Smooth muscle cell (in vitro differentiated cells): ENCODE data around the gene SLC25A25. TPM values are rescaled to one million over a fixed set of nuclear protein-coding genes. Genes with fewer than 3 reads are reported as not detected.
"Not testable (repeated sequence)": the region's sequence is repeated elsewhere in the genome, so short reads cannot be mapped to it uniquely, and the experiment has no call there.

Experiments used
- DNase-seq: peaks from one replicate; lab custom pipeline; 2025; ENCODE audit not compliant: unreplicated experiment; lab: John Stamatoyannopoulos, UW
- H2AFZ ChIP-seq: fragments of 200-600 bp; sonication (generic); 2 replicates; pipeline ENCODE4 v1.6.0; 2016; ENCODE audit warnings: antibody characterized with exemption, low read depth, mild to moderate bottlenecking
- H3F3A ChIP-seq: fragments of 200-600 bp; sonication (generic); 2 replicates; pipeline ENCODE4 v1.6.0; 2017; ENCODE audit warnings: antibody characterized with exemption, low read depth
- H3K27ac ChIP-seq: fragments of 200-600 bp; sonication (generic); 2 replicates; pipeline ENCODE4 v1.5.1; 2016; ENCODE audit warnings: low read depth, mild to moderate bottlenecking
- H3K27me3 ChIP-seq: fragments of 200-600 bp; sonication (generic); 2 replicates; pipeline ENCODE4 v1.6.1; 2016; ENCODE audit warnings: low read depth, mild to moderate bottlenecking
- H3K36me3 ChIP-seq: fragments of 200-600 bp; sonication (generic); 2 replicates; pipeline ENCODE4 v1.5.1; 2016; ENCODE audit warnings: low read depth
- H3K4me1 ChIP-seq: fragments of 200-600 bp; sonication (generic); 2 replicates; pipeline ENCODE4 v1.5.1; 2016; ENCODE audit warnings: low read depth
- H3K4me2 ChIP-seq: fragments of 200-600 bp; sonication (generic); 2 replicates; pipeline ENCODE4 v1.6.0; 2016; ENCODE audit warnings: mild to moderate bottlenecking
- H3K4me3 ChIP-seq: fragments of 200-600 bp; sonication (generic); 2 replicates; pipeline ENCODE4 v1.5.1; 2016; ENCODE audit warnings: mild to moderate bottlenecking
- H3K79me2 ChIP-seq: fragments of 200-600 bp; sonication (generic); 2 replicates; pipeline ENCODE4 v1.6.0; 2016; ENCODE audit warnings: low read depth, mild to moderate bottlenecking
- H3K9ac ChIP-seq: fragments of 200-600 bp; sonication (generic); 2 replicates; pipeline ENCODE4 v1.6.0; 2016; ENCODE audit warnings: low read depth
- H3K9me3 ChIP-seq: fragments of 200-600 bp; sonication (generic); replicated peaks from 2 replicates; pipeline ENCODE4 v1.5.1; 2016; ENCODE audit warnings: low read depth
- H4K20me1 ChIP-seq: fragments of 200-600 bp; sonication (generic); 2 replicates; pipeline ENCODE4 v1.6.0; 2016; ENCODE audit warnings: low read depth
- WGBS: methylation state at CpG from one replicate; pipeline ENCODE4 v1.1.7; 2016; ENCODE audit warnings: low lambda C conversion rate; 5-methylcytosine and 5-hydroxymethylcytosine counted together
- polyA plus RNA-seq: library from polyadenylated mRNA; unstranded; fragments of >200 nt; fragmentation: Nextera tagmentation; extraction: Ambion mirVana; gene quantifications from 2 replicates; pipeline ENCODE4 v1.2.1, GENCODE V29; 2016
- total RNA-seq: library from RNA; depleted of rRNA; stranded (reverse); fragments of >200 nt; gene quantifications from 2 replicates; pipeline ENCODE4 v1.2.3, GENCODE V29; 2014
- TF ChIP-seq, protein P1 (sequence below): fragments of 200-600 bp; sonication (generic); IDR thresholded peaks from 2 replicates; pipeline ENCODE4 v1.5.1; 2017; ENCODE audit warnings: borderline replicate concordance, mild to moderate bottlenecking, antibody characterized with exemption; ENCODE audit not compliant: insufficient read depth, poor library complexity, severe bottlenecking

The SLC25A25 gene
- total and polyA plus RNA-seq, 2 experiments from 2014 or later = 15.7 to 20.5 TPM

DNA sequence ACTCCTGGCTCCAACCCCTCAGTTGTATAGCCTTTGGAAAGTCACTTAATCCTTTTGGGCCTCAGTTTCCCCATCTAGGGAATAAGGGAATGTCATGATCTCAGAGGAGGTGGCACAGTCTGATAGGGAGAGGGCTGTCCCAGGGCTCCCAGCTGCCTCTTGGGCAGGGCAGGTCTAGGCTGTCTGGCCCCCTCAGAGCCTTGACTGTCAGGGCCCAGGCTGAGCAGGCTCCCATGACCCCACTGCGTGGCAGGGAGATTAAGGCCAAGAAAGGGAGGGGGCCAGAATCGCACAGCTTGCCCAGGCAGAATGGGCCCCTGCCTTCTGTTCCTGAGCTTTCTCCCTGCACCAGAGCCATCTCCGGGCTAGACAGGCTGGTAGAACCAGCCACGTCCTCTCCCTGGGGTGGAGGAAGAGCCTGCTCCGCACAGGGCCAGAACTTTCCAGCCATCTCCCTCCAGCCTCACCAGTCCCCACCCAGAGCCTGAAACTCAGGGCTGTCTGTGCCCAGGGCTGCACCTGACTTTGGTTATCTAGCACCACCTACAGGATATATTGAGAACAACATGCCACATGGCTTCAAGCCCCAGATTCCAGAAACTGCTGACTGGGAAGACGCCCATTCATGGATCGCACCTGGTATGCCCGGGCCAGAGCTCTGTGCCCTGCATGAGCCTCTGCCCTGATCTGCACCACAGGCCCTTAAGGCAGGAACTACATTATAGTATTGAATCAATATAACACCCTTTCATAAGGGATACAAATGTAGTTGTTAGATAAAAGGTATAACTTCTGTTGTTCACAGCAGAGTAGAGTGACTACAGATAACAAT lies 33.0 kb upstream of the SLC25A25 start:
- H3K4me3 ChIP-seq = no peak overlapping the region
- no peak overlapping the region for H3K4me2 ChIP-seq
- no peaks in the 10 kb centered on the region for H3K36me3 ChIP-seq
- H2AFZ ChIP-seq = no peak overlapping the region
- H3K9me3 ChIP-seq = no peaks in the 10 kb centered on the region
- H4K20me1 ChIP-seq = no peaks in the 10 kb centered on the region
- H3K79me2 ChIP-seq = no peaks in the 10 kb centered on the region
- 40% methylated on average over 7 of the region's 8 CpGs for WGBS
- DNase-seq = peak; percentile 7
- TF ChIP-seq, protein P1, sequence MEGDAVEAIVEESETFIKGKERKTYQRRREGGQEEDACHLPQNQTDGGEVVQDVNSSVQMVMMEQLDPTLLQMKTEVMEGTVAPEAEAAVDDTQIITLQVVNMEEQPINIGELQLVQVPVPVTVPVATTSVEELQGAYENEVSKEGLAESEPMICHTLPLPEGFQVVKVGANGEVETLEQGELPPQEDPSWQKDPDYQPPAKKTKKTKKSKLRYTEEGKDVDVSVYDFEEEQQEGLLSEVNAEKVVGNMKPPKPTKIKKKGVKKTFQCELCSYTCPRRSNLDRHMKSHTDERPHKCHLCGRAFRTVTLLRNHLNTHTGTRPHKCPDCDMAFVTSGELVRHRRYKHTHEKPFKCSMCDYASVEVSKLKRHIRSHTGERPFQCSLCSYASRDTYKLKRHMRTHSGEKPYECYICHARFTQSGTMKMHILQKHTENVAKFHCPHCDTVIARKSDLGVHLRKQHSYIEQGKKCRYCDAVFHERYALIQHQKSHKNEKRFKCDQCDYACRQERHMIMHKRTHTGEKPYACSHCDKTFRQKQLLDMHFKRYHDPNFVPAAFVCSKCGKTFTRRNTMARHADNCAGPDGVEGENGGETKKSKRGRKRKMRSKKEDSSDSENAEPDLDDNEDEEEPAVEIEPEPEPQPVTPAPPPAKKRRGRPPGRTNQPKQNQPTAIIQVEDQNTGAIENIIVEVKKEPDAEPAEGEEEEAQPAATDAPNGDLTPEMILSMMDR = peak; percentile 84
- H3K4me1 ChIP-seq = no peaks in the 10 kb centered on the region
- H3K9ac ChIP-seq = no peak overlapping the region
- no peaks in the 10 kb centered on the region for H3K27me3 ChIP-seq
- H3K27ac ChIP-seq = no peak overlapping the region
- no peaks in the 10 kb centered on the region for H3F3A ChIP-seq

DNA sequence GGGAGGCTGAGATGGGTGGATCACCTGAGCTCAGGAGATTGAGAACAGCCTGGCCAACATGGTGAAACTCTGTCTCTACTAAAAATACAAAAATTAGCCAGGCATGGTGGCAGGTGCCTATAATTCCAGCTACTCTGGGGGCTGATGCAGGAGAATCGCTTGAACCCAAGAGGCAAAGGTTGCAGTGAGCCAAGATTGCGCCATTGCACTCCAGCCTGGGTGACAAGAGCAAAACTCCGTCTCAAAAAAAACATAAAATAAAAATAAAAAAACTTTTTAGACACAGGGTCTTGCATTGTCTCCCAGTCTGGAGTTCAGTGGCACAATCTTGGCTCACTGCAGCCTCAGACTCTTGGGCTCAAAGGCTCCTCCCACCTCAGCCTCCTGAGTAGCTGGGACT lies 31.5 kb upstream of the SLC25A25 start:
- H3K36me3 ChIP-seq, H3K9ac ChIP-seq, H3F3A ChIP-seq, H4K20me1 ChIP-seq, DNase-seq, H3K4me3 ChIP-seq, H3K27me3 ChIP-seq, H2AFZ ChIP-seq, H3K4me2 ChIP-seq, H3K9me3 ChIP-seq, H3K79me2 ChIP-seq, H3K4me1 ChIP-seq, H3K27ac ChIP-seq: not testable (repeated sequence)
- WGBS = 97% methylated on average over 3 of the region's 3 CpGs

DNA sequence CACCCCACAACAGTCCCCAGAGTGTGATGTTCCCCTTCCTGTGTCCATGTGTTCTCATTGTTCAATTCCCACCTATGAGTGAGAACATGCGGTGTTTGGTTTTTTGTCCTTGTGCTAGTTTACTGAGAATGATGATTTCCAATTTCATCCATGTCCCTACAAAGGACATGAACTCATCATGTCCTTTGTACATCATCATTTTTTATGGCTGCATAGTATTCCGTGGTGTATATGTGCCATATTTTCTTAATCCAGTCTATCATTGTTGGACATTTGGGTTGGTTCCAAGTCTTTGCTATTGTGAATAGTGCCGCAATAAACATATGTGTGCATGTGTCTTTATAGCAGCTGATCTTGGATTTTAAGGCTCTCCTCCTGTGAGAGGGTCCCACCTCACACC lies 27.2 kb upstream of the SLC25A25 start:
- H3K4me1 ChIP-seq, H3K9me3 ChIP-seq, H3K27ac ChIP-seq, H3K79me2 ChIP-seq, H3K4me3 ChIP-seq, H3K27me3 ChIP-seq, H3K4me2 ChIP-seq, H2AFZ ChIP-seq, DNase-seq, H3K9ac ChIP-seq, H3F3A ChIP-seq, H3K36me3 ChIP-seq, H4K20me1 ChIP-seq: not testable (repeated sequence)
- 61% methylated on average over 3 of the region's 3 CpGs for WGBS

DNA sequence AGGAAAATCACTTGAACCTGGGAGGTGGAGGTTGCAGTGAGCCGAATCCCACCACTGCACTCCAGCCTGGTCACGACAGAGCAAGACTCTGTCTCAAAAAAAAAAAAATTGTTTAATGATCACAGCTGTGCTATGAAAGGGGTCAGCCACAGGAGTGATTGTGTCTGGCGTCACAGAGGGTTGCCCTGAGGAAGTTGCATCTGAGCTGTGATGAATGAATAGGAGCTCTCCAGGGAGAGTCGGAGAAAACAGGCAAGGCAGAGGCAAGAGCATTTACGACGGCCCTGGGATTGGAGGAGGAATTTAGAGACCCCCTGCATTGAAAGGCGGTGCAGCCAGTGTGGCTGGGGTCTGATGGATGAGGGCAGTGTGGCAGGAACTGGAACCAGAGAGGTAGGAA lies 26.0 kb upstream of the SLC25A25 start:
- H3K79me2 ChIP-seq = no peaks in the 10 kb centered on the region
- no peaks in the 10 kb centered on the region for H3K36me3 ChIP-seq
- no peaks in the 10 kb centered on the region for H3K9me3 ChIP-seq
- H3K9ac ChIP-seq = no peak overlapping the region
- TF ChIP-seq, protein P1 = no peak
- no peak overlapping the region for H2AFZ ChIP-seq
- H4K20me1 ChIP-seq = no peaks in the 10 kb centered on the region
- H3K4me3 ChIP-seq = no peak overlapping the region
- H3K4me1 ChIP-seq = peaks cover 8% of the 10 kb centered on the region
- no peak overlapping the region for H3K4me2 ChIP-seq
- H3F3A ChIP-seq = no peaks in the 10 kb centered on the region
- WGBS = 65% methylated on average over 7 of the region's 7 CpGs
- H3K27ac ChIP-seq = no peak overlapping the region
- DNase-seq = no peak
- H3K27me3 ChIP-seq = no peaks in the 10 kb centered on the region
